HG03442 (cell line): ENCODE measurements around the gene ENTREP1.
"Not testable (repeated sequence)": the region's sequence is repeated elsewhere in the genome, so short reads cannot be mapped to it uniquely, and the experiment has no call there.

Source experiments
- ATAC-seq: cut with Tn5 transposase; IDR thresholded peaks from one replicate; pipeline ENCODE4 v1.9.1; 2021; ENCODE audit warnings: mild to moderate bottlenecking, moderate library complexity; ENCODE audit not compliant: unreplicated experiment

The ENTREP1 gene

DNA sequence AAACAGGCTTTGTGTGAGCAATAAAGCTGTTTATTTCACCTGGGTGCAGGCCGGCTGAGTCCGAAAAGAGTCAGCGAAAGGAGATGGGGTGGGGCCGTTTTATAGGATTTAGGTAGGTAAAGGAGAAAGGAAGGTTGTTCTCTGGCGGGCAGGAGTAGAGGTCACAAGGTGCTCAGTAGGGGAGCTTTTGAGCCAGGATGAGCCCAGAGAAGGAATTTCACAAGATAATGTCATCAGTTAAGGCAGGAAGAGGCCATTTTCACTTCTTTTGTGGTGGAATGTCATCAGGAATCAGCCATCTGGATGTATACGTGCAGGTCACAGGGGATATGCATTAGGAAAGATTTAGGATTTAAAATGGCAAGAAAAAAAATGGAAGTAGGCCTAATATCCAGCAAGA lies 84.9 kb downstream of the ENTREP1 start:
- not testable (repeated sequence) for ATAC-seq

DNA sequence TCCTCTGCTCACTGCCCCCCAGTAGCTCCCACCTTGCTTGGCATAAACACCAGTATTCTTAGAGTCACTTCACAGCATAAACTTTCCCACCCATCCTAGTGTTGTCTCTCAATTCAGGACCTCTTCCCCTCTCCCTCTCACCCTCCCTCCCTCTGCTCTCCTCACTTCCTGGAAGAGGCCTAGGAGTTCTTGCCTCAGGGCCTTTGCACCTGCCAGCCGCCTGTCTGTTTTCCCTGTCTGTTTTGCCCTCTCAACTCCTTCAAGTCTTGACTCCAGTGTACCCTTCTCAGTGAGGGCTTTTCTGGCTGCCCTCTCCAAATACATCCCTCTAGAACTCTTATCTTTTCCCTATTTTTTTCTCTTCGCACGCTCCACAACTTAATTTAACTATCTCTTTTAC lies 86.2 kb downstream of the ENTREP1 start:
- ATAC-seq, result no peak

DNA sequence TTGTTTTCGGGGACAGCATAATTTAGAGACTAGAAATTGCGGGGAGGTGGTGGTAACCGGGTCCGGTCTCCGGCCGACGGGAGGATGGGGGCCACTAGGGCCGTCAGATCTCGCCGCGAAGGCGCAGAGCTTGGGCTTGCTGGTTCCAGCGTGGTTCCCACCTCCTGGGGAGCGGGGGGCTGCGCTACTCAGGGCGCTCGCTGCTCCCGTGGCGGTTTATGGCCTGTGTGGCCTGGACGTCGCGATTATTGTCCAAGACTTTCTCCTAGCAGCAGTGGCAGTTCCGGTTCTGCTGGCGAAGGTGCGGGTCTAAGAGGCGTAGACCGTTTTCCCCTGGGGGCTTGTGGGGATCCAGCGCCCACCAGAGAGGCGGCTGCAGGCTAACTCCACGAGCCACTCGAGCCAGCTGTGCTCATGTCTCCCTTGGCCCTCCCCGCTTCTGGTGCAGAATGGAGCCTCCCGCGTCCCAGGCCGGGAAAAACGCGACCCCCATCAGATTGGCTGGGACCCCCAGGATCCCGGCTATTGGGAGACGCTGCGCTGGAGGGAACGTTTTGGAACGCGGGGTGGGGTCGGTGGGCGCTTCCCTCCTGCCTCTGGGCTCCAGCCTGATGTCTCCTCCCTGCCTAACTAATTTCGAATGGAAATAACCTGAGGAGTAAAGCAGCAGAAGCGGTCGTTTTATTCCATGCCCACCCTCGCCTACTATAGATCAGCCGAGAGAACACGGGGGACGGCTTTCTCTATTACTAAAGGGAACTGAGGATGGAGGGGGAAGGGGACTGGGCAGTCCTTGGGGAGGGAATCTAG lies 87.1 kb downstream of the ENTREP1 start:
- no peak for ATAC-seq

DNA sequence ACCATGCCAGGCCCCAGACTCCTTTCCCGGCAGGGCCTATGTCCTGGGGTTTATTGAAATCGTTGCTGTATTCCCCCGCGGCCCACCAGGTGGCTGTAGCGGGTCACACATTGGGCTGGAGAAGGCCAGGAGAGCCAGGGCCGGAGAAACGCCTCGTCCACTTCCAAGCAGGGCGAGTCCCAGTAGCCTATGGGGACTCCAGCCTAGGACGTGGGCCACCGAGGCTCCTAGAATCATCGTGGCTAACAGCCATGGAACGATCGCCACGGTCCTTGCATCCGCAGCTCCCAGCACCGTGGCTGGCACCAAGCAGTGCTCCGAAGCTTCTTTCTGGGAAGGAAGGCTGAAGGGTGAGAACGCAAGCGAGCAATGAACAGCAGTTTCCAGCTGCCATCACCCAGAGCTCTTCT lies 87.7 kb downstream of the ENTREP1 start:
- ATAC-seq, result no peak

DNA sequence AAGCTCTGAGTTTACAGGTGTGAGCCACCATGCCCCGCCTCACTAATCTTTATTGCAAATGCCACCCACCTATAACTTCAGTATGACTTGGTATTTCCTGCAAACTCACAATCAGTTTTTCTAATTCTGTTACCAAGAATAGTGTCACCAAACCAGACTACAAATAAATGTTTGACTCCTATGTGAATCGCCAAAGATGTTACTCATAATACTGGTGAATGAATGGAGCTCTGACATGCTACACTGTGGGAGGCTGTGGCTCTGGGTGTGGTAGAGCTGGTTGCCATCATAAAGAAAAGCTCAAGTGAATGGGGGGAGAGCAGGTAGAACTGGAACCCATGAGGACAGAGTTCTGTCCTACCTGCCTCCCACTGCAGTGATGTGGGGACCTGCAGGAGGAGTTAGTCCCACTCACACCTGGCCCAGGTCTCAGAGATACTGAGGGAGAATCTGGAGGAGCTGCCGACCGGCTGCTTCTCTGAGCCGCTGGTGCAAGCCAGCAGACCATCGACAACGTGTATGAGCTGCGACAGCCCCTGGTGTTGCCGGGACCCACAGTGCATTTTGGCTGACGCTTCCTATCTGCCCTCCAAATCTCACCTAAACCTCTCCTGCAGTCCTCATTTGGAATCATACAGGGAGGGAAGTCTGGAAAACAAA lies 95.7 kb downstream of the ENTREP1 start:
- no peak for ATAC-seq

DNA sequence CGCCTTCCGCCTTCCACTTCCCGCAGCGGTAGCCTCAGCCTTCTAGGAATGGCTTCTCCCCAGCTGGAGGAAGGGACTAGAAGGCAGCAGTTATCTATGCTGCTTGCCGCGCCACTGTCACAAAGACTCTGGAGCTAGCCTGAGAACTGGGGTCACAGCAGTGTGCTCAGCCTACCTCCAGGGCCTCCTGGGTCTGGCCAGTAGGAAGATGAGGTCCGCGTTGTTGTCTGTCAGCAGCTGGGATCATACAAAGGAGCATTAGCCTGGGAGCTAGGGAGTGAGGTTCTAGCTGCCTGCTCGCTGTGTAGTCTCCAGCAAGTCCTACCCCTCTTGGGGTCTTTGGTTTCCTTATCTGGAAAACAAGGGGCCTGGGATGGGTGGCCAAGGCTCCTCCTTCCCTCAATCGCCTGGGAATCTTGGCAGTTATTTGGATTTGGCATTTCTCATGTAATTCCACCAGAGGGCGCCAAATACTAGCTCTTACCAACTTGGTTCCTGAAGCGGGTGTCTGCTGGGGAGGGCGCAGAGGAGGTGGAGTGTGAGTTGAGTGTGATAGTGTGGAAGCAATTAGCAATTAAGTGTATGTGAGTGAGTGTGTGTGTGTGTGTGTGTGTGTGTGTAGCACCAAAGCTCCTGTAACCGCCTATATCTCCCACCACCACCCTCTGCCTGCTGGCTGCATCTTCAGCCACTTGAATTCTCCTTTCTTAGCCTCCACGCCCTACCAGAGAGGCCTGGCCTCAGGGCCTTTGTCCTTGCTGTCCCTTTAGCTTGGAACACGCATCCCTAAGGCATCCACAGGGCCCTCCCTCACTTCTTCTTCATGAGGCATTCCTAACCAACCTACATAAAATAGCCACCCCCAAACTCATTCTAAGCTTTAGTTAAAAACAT lies 97.1 kb downstream of the ENTREP1 start:
- peak; percentile 45 for ATAC-seq

DNA sequence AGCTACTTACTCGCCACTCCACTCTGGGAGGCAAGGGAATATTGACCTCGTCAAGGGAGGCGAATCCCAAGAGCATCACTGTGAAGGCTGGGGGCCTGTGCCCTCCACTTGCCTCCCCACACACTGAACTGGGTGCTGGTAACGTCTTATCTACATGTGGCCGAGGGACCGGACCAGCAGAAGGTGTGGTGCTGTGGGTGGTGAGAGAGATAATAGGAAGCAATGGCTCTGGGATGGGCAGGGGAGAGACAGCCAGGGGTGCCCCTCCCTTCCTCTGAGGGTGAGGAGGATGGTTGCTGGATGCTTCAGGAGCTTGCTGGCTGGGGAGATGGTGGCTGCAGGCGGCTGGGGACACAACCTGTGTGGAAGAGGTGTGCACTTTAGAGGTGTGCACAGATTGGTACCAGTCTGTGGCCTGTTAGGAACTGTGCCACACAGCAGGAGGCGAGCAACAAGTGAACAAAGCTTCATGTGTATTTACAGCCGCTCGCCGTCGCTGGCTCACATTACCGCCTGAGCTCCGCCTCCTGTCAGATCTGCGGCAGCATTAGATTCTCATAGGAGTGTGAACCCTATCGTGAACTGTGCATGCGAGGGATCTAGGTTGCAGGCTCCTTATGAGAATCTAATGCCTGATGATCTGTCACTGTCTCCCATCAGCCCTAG lies 100.3 kb downstream of the ENTREP1 start:
- ATAC-seq, result no peak

DNA sequence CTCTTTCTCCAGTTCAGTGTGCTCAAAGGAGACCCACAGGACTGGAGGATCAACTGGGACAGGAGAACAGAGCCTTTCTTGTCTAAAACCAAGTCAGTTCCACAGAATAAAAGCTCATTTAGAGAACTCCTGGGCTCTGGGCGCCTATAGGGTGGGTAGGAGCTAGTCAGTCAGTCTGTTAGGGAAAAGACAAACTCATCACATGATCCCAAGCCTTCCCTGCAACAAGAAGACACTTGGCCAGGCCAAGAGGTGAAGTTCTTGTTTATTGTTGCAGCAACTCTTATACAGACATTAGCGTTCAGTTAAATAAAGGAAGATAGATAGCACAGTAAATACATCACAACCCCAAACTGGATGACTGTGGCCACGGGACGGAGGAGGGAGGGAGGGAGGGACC lies 102.3 kb downstream of the ENTREP1 start:
- no peak for ATAC-seq

DNA sequence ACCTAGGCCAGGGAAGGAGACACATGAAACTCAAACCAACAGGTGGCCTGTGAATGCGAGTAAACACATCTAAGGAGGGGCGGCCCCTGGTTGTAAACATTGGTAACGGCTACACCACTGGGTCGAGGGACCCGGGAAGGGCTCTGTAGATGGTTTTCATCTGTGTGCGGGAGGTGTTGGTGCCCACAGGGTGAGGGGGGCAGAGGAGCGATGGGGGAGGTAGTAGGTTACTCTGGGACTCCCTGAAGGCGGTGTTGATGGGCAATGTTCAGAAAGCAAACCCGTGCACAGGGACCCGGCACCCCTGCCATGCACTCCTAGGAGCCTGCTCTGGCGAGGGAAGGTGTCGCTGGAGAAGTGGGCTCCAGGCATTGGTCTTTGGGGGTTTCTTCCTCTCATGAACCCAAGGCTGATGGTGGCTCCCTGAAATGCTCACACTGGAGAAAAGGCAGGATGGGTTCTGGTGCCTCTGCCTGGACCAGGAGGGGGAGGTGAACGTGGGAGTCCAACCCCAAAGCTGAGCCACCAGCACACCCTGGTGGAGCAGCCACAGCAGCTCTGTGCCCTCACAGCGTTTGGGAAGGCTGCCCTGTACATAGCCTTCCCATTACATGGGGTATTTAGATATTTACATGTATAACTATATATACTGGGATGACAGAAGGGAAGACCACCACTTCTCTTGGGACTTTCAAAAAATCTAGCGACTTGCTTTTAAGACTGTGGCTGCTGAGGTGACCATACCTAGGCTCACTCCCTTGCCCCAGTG lies 103.2 kb downstream of the ENTREP1 start:
- ATAC-seq, result no peak

DNA sequence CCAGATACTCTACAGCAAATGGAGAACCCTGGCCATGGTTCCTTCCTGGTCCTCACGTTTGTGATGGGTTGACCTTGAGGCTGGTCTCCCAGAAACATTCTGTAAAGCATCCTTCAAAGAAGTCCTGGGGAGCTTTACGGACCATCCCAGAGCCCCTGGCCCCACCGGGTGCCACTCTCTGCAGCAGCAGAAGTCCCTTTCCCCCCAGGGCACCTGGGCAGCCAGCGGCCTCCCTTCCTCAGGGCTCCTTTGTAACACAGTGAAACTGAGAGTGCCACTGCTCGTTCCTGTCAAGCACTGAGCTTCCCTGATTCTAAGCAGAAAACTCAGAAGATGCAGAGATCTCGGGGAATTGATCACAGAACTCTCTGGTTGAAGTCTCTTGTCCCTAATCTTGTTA lies 104.3 kb downstream of the ENTREP1 start:
- ATAC-seq, result no peak

DNA sequence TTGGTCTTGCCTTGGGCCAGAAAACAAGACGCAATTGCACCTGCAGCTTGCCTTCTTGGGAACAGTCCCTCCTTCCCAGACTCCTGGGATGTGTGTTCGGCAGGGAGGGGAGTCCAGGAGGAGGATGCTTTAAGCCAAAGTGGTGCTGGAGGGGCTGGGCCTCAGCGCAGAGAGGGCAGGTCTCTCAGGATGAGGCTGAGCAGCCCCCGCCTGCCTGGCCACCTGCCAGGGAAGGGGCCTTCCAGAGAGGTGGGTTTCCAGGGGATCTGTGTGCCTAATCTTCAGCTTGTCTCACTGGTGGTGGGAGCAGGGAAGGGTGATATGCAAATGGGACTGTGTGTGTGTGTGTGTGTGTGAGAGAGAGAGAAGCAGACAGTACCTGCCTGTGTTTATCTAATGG lies 105.2 kb downstream of the ENTREP1 start:
- ATAC-seq, result no peak

DNA sequence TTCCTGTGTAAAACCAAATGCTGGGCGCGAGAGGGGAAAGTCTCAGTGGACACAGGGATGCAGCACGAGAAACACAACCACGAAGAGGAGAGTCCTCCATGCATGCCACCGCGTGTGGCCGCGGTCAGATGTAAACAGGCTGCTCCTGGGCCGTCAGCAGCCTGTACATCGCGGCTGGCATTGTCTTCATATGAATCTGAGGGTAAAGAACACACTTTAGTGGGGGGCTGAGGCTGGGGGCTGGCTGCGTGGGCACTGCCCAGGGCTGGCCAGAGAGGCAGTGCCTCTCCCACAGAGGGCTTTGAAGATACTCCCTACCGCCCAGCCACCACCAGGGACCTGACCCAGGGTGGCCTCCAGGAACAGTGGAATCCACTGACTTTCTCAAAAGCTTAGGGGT lies 106.2 kb downstream of the ENTREP1 start:
- ATAC-seq, result no peak

DNA sequence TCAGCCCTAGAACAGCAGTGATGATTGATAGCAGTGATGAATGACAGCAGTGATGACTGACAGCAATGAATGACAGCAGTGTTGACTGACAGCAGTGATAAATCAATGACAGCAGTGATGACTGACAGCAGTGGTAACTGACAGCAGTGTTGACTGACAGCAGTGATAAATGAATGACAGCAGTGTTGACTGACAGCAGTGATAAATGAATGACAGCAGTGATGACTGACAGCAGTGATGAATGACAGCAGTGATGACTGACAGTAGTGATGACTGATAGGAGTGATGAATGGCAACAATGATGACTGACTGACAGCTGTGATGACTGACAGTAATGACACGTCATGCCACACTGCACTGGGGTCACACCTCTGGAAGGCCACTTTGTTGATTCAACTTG lies 106.8 kb downstream of the ENTREP1 start:
- ATAC-seq, result no peak

DNA sequence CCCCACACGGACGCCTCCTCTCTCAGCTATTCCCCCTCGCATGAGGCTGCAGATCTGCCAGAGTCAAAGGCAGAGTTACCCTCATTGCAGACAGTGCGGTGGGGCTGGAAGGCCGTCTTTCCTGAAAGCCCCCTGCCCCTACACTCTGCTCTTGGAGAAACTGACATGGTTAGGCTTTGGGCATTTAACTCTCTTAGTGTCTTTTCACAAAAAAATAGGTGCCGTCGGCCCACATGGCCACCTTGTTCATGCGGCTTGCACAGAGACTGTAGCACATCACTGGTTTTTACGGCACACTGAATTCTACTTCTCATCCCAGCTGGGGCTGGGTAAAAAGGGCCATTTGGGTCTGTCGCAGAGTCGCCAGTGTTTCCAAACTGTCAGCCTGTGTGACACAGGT lies 107.6 kb downstream of the ENTREP1 start:
- no peak for ATAC-seq

DNA sequence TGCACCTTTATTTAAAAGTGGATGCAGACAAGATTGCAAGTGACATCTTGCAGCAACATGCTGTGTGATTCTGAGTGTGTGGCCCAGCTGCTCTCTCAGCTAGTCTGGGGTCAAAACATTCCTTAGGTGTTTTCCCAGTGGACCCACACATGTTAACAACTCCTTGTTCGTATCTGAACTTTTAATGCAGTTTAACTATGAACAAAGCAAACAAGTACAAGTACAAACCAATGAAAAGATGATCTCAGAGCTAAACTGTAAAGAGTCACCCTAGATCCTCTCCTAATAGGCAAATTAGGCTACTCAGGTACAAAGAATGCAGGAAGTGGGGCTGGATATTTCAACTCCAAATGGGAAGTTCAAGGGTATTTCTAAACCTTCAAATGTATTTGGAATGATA lies 108.4 kb downstream of the ENTREP1 start:
- no peak for ATAC-seq

DNA sequence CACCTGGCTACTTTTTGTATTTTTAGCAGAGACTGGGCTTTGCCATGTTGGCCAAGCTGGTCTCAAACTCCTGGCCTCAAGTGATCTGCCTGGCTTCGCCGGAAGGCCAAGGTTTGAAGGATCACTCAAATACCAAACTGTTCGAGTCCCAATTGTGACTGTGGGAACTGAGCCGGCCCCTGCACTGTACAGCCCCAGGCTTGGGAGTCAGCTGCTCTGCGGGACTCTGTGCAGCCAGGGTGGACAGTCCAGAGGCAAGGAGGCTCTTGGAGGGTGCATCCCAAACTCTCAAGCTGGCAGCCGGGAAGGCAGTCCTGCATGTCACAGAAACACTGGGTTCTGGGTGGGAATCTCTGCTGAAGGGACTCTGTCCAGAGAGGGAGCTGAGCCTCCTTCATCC lies 109.0 kb downstream of the ENTREP1 start:
- ATAC-seq, result no peak

DNA sequence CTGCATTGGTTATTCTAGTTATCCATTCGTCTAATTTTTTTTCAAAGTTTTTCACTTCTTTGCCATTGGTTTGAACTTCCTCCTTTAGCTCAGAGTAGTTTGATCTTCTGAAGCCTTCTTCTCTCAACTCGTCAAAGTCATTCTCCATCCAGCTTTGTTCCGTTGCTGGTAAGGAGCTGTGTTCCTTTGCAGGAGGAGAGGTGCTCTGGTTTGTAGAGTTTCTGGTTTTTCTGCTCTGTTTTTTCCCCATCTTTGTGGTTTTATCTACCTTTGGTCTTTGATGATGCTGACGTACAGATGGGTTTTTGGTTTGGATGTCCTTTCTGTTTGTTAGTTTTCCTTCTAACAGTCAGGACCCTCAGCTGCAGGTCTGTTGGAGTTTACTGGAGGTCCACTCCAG lies 114.6 kb downstream of the ENTREP1 start:
- ATAC-seq, result not testable (repeated sequence)

DNA sequence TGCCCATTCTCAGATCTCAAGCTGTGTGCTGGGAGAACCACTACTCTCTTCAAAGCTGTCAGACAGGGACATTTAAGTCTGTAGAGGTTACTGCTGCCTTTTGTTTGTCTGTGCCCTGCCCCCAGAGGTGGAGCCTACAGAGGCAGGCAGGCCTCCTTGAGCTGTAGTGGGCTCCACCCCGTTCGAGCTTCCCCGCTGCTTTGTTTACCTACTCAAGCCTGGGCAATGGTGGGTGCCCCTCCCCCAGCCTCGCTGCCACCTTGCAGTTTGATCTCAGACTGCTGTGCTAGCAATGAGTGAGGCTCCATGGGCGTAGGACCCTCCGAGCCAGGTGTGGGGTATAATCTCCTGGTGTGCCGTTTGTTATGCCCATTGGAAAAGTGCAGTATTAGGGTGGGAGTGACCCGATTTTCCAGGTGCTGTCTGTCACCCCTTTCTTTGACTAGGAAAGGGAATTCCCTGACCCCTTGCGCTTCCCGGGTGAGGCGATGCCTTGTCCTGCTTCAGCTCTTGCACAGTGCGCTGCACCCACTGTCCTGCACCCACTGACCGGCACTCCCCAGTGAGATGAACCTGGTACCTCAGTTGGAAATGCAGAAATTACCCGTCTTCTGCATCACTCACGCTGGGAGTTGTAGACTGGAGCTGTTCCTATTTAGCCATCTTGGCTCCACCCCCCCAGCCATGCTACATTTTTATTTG lies 115.4 kb downstream of the ENTREP1 start:
- not testable (repeated sequence) for ATAC-seq
